GM12878 (cell line): Measurements from ENCODE around the gene QPRT. TPM values are rescaled to one million over a fixed set of nuclear protein-coding genes. Genes with fewer than 3 reads are reported as not detected.

Experiments
- ATF3 ChIP-seq: IDR thresholded peaks from 2 replicates; pipeline ENCODE4 v1.6.1; 2011; ENCODE audit warnings: low read depth, mild to moderate bottlenecking, low read length, moderate library complexity, borderline replicate concordance; ENCODE audit errors: extremely low read depth
- CREB1 ChIP-seq: IDR thresholded peaks from 2 replicates; pipeline ENCODE4 v1.6.1; 2012; ENCODE audit warnings: low read depth, mild to moderate bottlenecking, inconsistent platforms
- CTCF ChIP-seq, 3 experiments: IDR thresholded peaks in 2 of 3; conservative IDR thresholded peaks in 1 of 3; 2 replicates each; pipeline ENCODE4 v1.5.1; 2011; ENCODE audit warnings: low read depth in 3 of 3, low read length in 3 of 3, mild to moderate bottlenecking in 3 of 3, control low read depth in 2 of 3, moderate library complexity in 2 of 3, inconsistent platforms in 1 of 3, mixed read lengths in 1 of 3; ENCODE audit not compliant: control insufficient read depth in 2 of 3, insufficient read depth in 1 of 3; ENCODE audit errors: extremely low read depth in 1 of 3
- DPF2 ChIP-seq: fragments of 450-650 bp; IDR thresholded peaks from 2 replicates; pipeline ENCODE4 v1.6.1; 2017; ENCODE audit warnings: mild to moderate bottlenecking
- HDGF ChIP-seq: fragments of 450-650 bp; IDR thresholded peaks from 2 replicates; pipeline ENCODE4 v1.6.1; 2016; ENCODE audit warnings: antibody characterized with exemption
- KAT2A ChIP-seq: conservative IDR thresholded peaks from 2 replicates; pipeline ENCODE4 v1.6.1; 2011; ENCODE audit warnings: low read depth, low read length; ENCODE audit not compliant: control insufficient read depth
- MEF2B ChIP-seq: fragments of 450-650 bp; IDR thresholded peaks from 2 replicates; pipeline ENCODE4 v1.6.1; 2018; ENCODE audit warnings: mild to moderate bottlenecking, moderate library complexity; ENCODE audit not compliant: partially characterized antibody, poor library complexity, severe bottlenecking
- MLLT1 ChIP-seq: fragments of 450-650 bp; IDR thresholded peaks from 2 replicates; pipeline ENCODE4 v1.6.1; 2016; ENCODE audit warnings: mild to moderate bottlenecking
- MXI1 ChIP-seq: fragments of 150-350 bp; IDR thresholded peaks from 2 replicates; pipeline ENCODE4 v1.6.1; 2011; ENCODE audit warnings: low read depth, mild to moderate bottlenecking, inconsistent platforms, low read length, improper control_type of control experiment
- MYB ChIP-seq: fragments of 150-350 bp; IDR thresholded peaks from 2 replicates; pipeline ENCODE4 v1.6.1; 2014; ENCODE audit warnings: mild to moderate bottlenecking, low read depth, low read length, borderline replicate concordance
- NBN ChIP-seq: fragments of 450-650 bp; IDR thresholded peaks from 2 replicates; pipeline ENCODE4 v1.6.1; 2016
- NKRF ChIP-seq: fragments of 450-650 bp; conservative IDR thresholded peaks from 2 replicates; pipeline ENCODE4 v1.6.1; 2017; ENCODE audit warnings: mild to moderate bottlenecking, moderate library complexity
- POLR2AphosphoS5 ChIP-seq: IDR thresholded peaks from 2 replicates; pipeline ENCODE4 v1.6.1; 2011; ENCODE audit warnings: mild to moderate bottlenecking, low read length, inconsistent platforms
- RFX5 ChIP-seq: IDR thresholded peaks from 2 replicates; pipeline ENCODE4 v1.6.1; 2011; ENCODE audit warnings: low read depth, low read length, improper control_type of control experiment
- RUNX3 ChIP-seq: IDR thresholded peaks from 2 replicates; pipeline ENCODE4 v1.6.1; 2012; ENCODE audit warnings: low read length, inconsistent platforms
- SIN3A ChIP-seq: IDR thresholded peaks from 2 replicates; pipeline ENCODE4 v1.6.1; 2012; ENCODE audit warnings: low read depth, low read length, improper control_type of control experiment
- SMARCA5 ChIP-seq: fragments of 450-650 bp; IDR thresholded peaks from 2 replicates; pipeline ENCODE4 v1.6.1; 2017; ENCODE audit warnings: mild to moderate bottlenecking
- SMC3 ChIP-seq: IDR thresholded peaks from 2 replicates; pipeline ENCODE4 v1.6.1; 2011; ENCODE audit warnings: low read length, improper control_type of control experiment, borderline replicate concordance
- ZNF687 ChIP-seq: fragments of 450-650 bp; IDR thresholded peaks from 2 replicates; pipeline ENCODE4 v1.6.1; 2017; ENCODE audit warnings: mild to moderate bottlenecking, moderate library complexity
- polyA plus RNA-seq, 11 experiments: library from polyadenylated mRNA; depleted of rRNA in 4 of 11; unstranded in 6 of 11; stranded (reverse) in 5 of 11; fragments of >200 nt; fragmentation: Nextera tagmentation in 4 of 11; fragmentation: Illumina TruSeq in 1 of 11; extraction: Ambion mirVana in 4 of 11; extraction: Trizol in 1 of 11; gene quantifications; 1 replicate in 1 of 11; 2 replicates in 10 of 11; pipeline versions ENCODE4 v1.2.1 to v1.2.3, GENCODE V29; 2011 to 2016; ENCODE audit warnings: inconsistent platforms in 2 of 11, missing spikeins in 2 of 11, low read depth in 1 of 11
- total RNA-seq, 4 experiments: library from RNA; depleted of rRNA in 3 of 4; stranded (reverse); fragments of >200 nt in 3 of 4; fragmentation: Illumina TruSeq in 1 of 4; extraction: Trizol in 1 of 4; gene quantifications; 2 replicates each; pipeline versions ENCODE4 v1.2.1 to v1.2.3, GENCODE V29; 2013 to 2021

Gene QPRT
- total and polyA plus RNA-seq, 10 of the 15 experiments (the other 5 are each of a cell fraction or from before 2014, with no cell fraction given): 2.7 to 43.0 (median 31.3) TPM

- TF ChIP-seq MLLT1 (no peak), SIN3A (peak; percentile 72; the same call in 1 of the 2 replicates), MYB (no peak), NKRF (peak; percentile 63; the same call in 1 of the 2 replicates), DPF2 (peak; percentile 29; the same call in 1 of the 2 replicates), KAT2A (no peak), HDGF (peak; percentile 66; the same call in 1 of the 2 replicates), CREB1 (peak; percentile 42; the same call in 1 of the 2 replicates), RUNX3 (peak; percentile 11), CTCF (IDR thresholded peaks at IDR 0.05 in 2 of 3, conservative IDR thresholded peaks at IDR 0.05 in 1 of 3; ENCODE audit: control insufficient read depth in 2 of 3, extremely low read depth in 1 of 3, insufficient read depth in 1 of 3, low read depth in 3 of 3, low read length in 3 of 3) (peak; percentile 17 to 23 (median 17); a peak in 2 of 6 replicates), ZNF687 (peak; percentile 81), MEF2B (peak; percentile 85), POLR2AphosphoS5 (peak; percentile 10), SMC3 (peak; percentile 8; the same call in 1 of the 2 replicates), SMARCA5 (no peak), RFX5 (peak; percentile 83), MXI1 (peak; percentile 85), NBN (0 out of 2 replicates have a peak, but pooled peaks have one; percentile 12), ATF3 (no peak)
Observed at GRCh38 chr16:29664091-29664921, 14.7 kb upstream of the QPRT start (continued).
